Measurements from ENCODE around the gene RARRES2.
A peak's percentile ranks its signal among the peaks of the same experiment; 100 is the strongest.

RARRES2 gene

GRCh38 chr7:150361402-150361801, 20.0 kb upstream of the RARRES2 start:
- no peak for DNase-seq

GRCh38 chr7:150360363-150361058, 19.1 kb upstream of the RARRES2 start:
- DNase-seq: no peak

GRCh38 chr7:150359622-150360362, 18.4 kb upstream of the RARRES2 start:
- DNase-seq: no peak

DNA sequence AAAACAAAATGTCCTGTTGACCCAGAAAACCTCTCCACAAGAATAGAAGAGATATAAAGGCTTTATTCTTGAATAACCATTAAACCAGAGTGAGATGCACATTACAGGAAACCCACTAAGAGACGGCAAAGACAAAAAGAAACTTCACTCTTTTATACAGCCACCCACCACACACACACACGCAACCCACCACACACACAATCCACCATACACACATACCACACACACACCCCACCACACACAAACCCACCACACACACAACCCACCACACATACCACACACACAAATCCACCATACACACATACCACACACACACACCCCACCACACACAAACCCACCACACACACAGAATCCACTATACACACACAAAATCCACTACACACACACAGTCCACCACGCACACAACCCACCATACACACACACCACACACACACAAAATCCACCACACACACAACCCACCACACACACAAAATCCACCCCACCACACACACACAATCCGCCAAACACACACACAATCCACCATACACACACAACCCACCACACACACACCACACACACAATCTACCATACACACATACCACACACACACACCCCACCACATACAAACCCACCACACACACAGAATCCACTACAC, 17.7 kb upstream of the RARRES2 start:
- DNase-seq: no peak

DNA sequence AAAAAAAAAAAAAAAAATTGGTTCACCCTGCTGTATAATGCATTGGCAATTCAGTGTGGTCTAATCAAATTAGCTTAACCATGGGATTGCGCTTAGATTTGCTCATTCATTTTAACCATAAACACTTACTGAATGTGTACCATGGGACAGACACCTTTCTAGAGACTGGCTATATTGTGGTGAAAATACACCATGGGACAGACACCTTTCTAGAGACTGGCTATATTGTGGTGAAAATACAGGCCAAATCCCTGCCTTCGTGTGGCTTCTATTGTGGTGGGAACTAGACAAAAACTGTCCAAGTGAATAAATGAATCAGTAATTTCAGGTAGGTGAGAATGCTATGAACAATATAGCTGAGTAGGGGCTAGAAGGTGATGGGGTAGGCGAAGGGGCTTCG, 17.0 kb upstream of the RARRES2 start:
- no peak for DNase-seq

- no peak for DNase-seq
These were observed 16.5 kb upstream of the RARRES2 start for GRCh38 chr7:150357771-150358427.

DNA sequence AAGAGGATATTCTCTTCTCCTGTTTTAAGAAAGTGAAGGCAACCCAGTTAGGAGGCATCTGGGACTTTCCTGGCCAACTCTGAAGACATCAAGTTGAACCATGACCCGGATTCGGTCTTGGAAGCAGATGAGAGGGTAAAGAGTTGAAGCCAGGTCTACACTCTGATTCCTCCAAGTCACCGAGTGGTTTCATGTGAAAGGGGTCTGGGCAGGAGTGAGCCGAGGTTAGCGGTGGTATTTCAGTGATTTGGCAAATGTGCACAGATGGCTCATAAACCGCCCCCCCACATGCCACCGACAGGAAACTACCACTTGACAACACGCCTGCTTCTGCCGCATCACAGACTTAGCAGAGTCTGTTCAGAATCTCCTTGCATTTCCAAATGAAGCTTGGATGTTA, 15.8 kb upstream of the RARRES2 start:
- no peak for DNase-seq

- DNase-seq: peak; percentile 30
These were observed 15.0 kb upstream of the RARRES2 start for GRCh38 chr7:150356265-150356897.

GRCh38 chr7:150355666-150356059, 14.2 kb upstream of the RARRES2 start:
- DNase-seq: no peak

DNA sequence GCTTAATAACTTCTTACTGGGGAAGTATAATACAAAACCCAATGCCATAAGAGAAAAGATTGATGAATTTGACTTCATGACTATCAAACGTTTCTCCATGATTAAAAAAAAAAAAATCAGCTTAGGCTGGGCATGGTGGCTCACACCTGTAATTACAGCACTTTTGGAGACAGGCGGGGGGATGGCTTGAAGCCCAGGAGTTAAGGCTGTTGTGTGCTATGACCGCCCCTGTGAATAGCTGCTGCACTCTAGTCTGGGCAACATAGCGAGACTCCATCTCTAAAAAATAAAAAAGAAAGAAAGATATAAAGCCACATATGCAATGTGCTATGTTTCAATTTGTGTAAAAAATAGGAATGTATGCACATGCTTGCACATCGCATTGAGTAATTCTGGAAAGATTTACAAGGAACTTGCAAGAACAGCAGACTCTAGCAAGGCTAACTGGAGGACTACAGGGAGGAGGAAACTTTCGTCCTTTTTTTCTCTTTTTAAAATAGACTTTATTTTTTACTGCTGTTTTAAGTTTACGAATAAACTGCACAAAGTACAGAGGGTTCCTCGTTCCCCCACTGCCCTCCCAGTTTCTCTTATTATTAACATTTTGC, 10.3 kb upstream of the RARRES2 start:
- DNase-seq: no peak

- DNase-seq: no peak
These were observed 5.5 kb upstream of the RARRES2 start for GRCh38 chr7:150346922-150347321.

DNA sequence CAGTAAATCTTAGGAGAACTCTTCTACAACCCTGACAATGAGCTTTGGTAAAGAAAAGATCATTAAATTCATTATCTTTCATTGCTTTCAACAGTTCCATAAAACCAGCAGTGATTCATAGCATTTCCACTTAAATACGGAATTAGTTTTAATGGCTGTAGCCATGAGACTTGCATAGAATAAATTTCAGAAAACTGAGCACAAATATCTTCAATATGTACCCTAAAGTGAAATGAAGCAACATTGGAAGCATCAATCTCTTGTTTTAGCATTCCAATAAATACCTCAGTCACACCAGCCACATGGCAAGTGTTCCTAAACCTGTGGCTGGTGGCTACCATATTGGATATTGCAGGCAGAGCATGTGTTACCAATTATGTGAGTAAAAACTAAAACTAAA, 3.6 kb upstream of the RARRES2 start:
- DNase-seq: no peak

GRCh38 chr7:150344299-150344698, 2.9 kb upstream of the RARRES2 start:
- DNase-seq: no peak

GRCh38 chr7:150343225-150343624, 1.8 kb upstream of the RARRES2 start:
- no peak for DNase-seq

DNA sequence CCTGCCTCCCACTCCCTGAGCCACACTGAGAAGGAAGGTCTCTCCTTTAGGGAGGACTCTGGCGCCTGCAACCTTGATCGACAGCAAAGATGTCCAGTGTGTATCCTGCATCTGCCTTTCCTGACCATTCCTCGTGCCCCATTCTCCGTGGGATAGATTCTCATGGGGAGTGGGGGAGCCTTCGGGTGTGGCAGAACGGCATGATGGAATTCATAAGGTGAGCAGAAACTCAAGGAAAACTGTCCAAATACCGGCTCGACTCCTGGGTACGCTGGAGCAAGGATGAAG, 636 bp upstream of the RARRES2 start:
- DNase-seq: no peak

DNA sequence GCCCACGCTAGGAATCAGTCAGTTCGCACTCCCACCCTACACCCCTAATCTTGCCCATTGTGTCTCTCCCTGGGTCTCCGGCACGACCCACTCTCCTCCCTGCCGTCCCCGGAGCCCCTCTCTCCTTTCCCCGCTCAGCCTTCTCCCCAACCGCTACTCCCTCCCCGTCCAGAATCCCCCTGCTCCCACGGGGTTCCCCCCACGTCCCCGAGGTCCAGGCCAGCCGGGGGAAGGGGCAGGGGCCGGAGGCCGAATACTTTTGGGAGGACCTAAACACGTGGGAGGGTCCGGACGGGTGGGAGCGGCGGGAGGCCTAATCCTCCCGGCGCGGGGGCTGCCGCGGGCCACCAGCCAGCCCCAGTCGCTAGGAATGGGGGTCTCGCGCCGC, 560 bp downstream of the RARRES2 start:
- DNase-seq: no peak

- peak; percentile 32 for DNase-seq
These were observed 1.2 kb downstream of the RARRES2 start for GRCh38 chr7:150340024-150340749.

DNA sequence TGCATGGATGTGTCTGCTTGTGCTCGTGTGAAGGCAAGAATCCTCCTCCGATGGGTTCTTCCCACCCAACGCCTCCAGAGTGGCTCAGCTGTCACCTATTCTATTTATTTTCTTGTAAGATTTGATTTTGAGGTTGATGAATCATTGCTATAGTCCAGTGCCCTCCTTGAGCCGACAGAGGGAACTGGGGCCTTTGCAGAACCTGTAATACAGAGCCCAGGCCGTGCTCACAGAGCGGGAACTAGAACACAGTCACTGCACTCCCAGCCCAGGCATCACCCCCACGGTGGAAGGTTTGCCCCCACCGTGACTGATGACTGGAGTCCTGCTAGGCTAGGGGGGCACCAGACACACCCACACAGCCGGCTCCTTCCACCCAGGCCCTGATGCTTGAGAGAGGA, 2.0 kb downstream of the RARRES2 start:
- no peak for DNase-seq

GRCh38 chr7:150338166-150338829, 3.1 kb downstream of the RARRES2 start:
- no peak for DNase-seq

DNA sequence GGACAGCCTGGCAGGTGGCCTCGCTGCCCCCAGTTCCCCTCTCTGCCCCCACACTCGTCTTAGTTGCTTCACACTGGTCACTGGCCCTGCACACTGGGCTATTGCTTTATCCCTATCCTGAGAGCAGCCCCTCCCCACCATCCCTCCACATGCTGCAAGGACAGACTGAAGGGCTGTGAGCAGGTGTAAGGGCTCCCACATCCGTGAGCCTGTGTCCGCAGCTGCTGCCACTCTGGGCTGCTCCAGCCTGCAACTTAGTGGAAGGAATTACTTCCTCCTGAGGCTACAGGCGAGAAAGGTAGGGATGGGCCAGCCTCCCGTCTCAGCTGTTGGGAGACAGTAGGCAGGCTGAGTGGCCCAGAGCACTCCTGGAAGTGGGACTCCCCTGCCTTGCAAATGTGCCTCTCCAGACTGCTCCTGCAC, 3.8 kb downstream of the RARRES2 start:
- DNase-seq: no peak

DNA sequence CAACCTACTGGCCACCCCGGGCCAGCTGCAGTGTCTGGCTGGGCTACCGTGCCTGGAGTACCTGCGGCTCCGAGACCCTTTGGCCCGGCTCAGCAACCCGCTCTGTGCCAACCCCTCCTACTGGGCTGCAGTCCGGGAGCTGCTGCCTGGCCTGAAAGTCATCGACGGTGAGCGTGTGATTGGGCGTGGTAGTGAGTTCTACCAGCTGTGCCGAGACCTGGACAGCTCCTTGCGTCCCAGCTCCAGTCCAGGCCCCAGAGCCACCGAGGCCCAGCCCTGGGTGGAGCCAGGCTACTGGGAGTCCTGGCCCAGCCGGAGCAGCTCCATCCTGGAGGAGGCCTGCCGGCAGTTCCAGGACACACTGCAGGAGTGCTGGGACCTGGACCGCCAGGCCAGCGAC, 4.2 kb downstream of the RARRES2 start:
- DNase-seq: no peak
